Colonic mucosa (tissue), 4 donors: ENCODE data around the gene MTMR12. TPM values are rescaled to one million over a fixed set of nuclear protein-coding genes. Genes with fewer than 3 reads are reported as not detected.

Experiments used
- DNase-seq: peaks from one replicate; pipeline ENCODE4 v3.0.0-alpha.2; 2020
- H3K27ac ChIP-seq: fragments of 200-600 bp; one replicate; pipeline ENCODE4 v1.8.0; 2021
- H3K27me3 ChIP-seq: fragments of 200-600 bp; one replicate; pipeline ENCODE4 v1.8.0; 2021
- H3K36me3 ChIP-seq: fragments of 200-600 bp; one replicate; pipeline ENCODE4 v1.8.0; 2021
- H3K4me1 ChIP-seq: fragments of 200-600 bp; one replicate; pipeline ENCODE4 v1.8.0; 2021; ENCODE audit warnings: mild to moderate bottlenecking
- H3K4me3 ChIP-seq: fragments of 200-600 bp; one replicate; pipeline ENCODE4 v1.8.0; 2021
- H3K9ac ChIP-seq, 2 donors: one replicate each; pipeline ENCODE4 v1.7.0; 2013; ENCODE audit warnings: control low read depth in 2 of 2, low read depth in 2 of 2, low read length in 2 of 2
- H3K9me3 ChIP-seq: fragments of 200-600 bp; one replicate; pipeline ENCODE4 v1.8.0; 2021
- CTCF ChIP-seq: fragments of 200-600 bp; IDR thresholded peaks from one replicate; pipeline ENCODE4 v1.8.0; 2022; ENCODE audit warnings: antibody characterized with exemption, mild to moderate bottlenecking
- intact Hi-C: fragments of 100-400 bp; cut with DNase I; formaldehyde crosslinking; loops from one replicate; pipeline ENCODE4 v1.14.1; 2022
- total RNA-seq, 2 donors: library from RNA; stranded (reverse); fragmentation: NEBNext Ultra II Directional in 1 of 2; extraction: Animal tissue kit (Norgen Biotek cat#: 25700) in 1 of 2; gene quantifications; one replicate each; pipeline ENCODE4 v1.2.1, GENCODE V29; 2021
- donor health status: healthy.
- donor health status: DM: no; HTN: no; CAD: no.
- donor health status: DM: no; HTN: no; CAD: no.

The MTMR12 gene
- total RNA-seq, 2 donors from 2014 or later: 23.2 to 23.8 TPM

GRCh38 chr5:32231241-32231640 lies 81.5 kb downstream of the MTMR12 start:
- DNase-seq: no peak
- H3K4me1 ChIP-seq: no peaks in the 10 kb centered on the region
- H3K27ac ChIP-seq: no peak overlapping the region
- no peaks in the 10 kb centered on the region for H3K27me3 ChIP-seq
- TF ChIP-seq CTCF: no peak
- H3K4me3 ChIP-seq: no peak overlapping the region
- H3K36me3 ChIP-seq: peaks cover under 1% of the 10 kb centered on the region
- no peak overlapping the region for H3K9ac ChIP-seq
- intact Hi-C loops: loop anchor here (5.0 to 10.0 kb wide), 5 partner anchors 81 to 384 kb away; partner anchors contain the start of genes MTMR12 and SUB1
- H3K9me3 ChIP-seq: no peaks in the 10 kb centered on the region

- DNase-seq: no peak
- no peak for TF ChIP-seq CTCF
- Histone ChIP-seq H3K9me3 (no peaks in the 10 kb centered on the region), H3K4me1 (no peaks in the 10 kb centered on the region), H3K36me3 (no peaks in the 10 kb centered on the region), H3K9ac (no peak overlapping the region), H3K27ac (no peak overlapping the region), H3K4me3 (no peak overlapping the region), H3K27me3 (no peaks in the 10 kb centered on the region)
- intact Hi-C loops: loop anchor here (5.0 to 10.0 kb wide), 5 partner anchors 82 to 384 kb away; partner anchors contain the start of genes MTMR12 and SUB1
Observed at GRCh38 chr5:32230356-32231099, 82.2 kb downstream of the MTMR12 start.

GRCh38 chr5:32229586-32229985 lies 83.2 kb downstream of the MTMR12 start:
- no peak overlapping the region for H3K4me3 ChIP-seq

GRCh38 chr5:32228816-32229215 lies 83.9 kb downstream of the MTMR12 start:
- Histone ChIP-seq H3K36me3 (no peaks in the 10 kb centered on the region), H3K9ac (no peak overlapping the region), H3K4me1 (no peaks in the 10 kb centered on the region), H3K27me3 (no peaks in the 10 kb centered on the region), H3K4me3 (no peak overlapping the region), H3K27ac (no peak overlapping the region), H3K9me3 (no peaks in the 10 kb centered on the region)
- TF ChIP-seq CTCF: no peak
- intact Hi-C loops: no loop called here
- DNase-seq: no peak

More at GRCh38 chr5:32229586-32229985, 83.2 kb downstream of the MTMR12 start:
- no peak for DNase-seq
- no peaks in the 10 kb centered on the region for H3K4me1 ChIP-seq
- intact Hi-C loops: no loop called here
- TF ChIP-seq CTCF: no peak
- H3K9ac ChIP-seq: no peak overlapping the region
- no peak overlapping the region for H3K27ac ChIP-seq
- H3K27me3 ChIP-seq: no peaks in the 10 kb centered on the region
- no peaks in the 10 kb centered on the region for H3K9me3 ChIP-seq
- H3K36me3 ChIP-seq: no peaks in the 10 kb centered on the region

GRCh38 chr5:32225445-32225844 lies 87.3 kb downstream of the MTMR12 start:
- TF ChIP-seq CTCF: no peak
- H3K36me3 ChIP-seq: no peaks in the 10 kb centered on the region
- H3K27ac ChIP-seq: no peak overlapping the region
- no peaks in the 10 kb centered on the region for H3K4me1 ChIP-seq
- intact Hi-C loops: no loop called here
- H3K27me3 ChIP-seq: no peaks in the 10 kb centered on the region
- no peaks in the 10 kb centered on the region for H3K9me3 ChIP-seq
- no peak overlapping the region for H3K9ac ChIP-seq
- no peak overlapping the region for H3K4me3 ChIP-seq
- no peak for DNase-seq
